HEK293T (cell line): ENCODE measurements around the gene SH3TC1.

Source experiments
- BHLHE40 ChIP-seq: fragments of 450-650 bp; IDR thresholded peaks from 2 replicates; pipeline ENCODE4 v1.6.1; 2016; ENCODE audit warnings: mild to moderate bottlenecking, moderate library complexity, borderline replicate concordance
- CTBP1 ChIP-seq: fragments of 450-650 bp; IDR thresholded peaks from 2 replicates; pipeline ENCODE4 v1.6.1; 2016; ENCODE audit warnings: borderline replicate concordance
- ELF4 ChIP-seq: fragments of 450-650 bp; IDR thresholded peaks from 2 replicates; pipeline ENCODE4 v1.6.1; 2017; ENCODE audit warnings: antibody characterized with exemption
- FOXA1 ChIP-seq: fragments of 450-650 bp; IDR thresholded peaks from 2 replicates; pipeline ENCODE4 v1.6.1; 2016; ENCODE audit warnings: mild to moderate bottlenecking
- FOXK2 ChIP-seq: fragments of 450-650 bp; IDR thresholded peaks from 2 replicates; pipeline ENCODE4 v1.6.1; 2016; ENCODE audit warnings: mild to moderate bottlenecking
- FOXM1 ChIP-seq: fragments of 450-650 bp; IDR thresholded peaks from 2 replicates; pipeline ENCODE4 v1.6.1; 2017; ENCODE audit warnings: mild to moderate bottlenecking, borderline replicate concordance
- HDGF ChIP-seq: fragments of 450-650 bp; IDR thresholded peaks from 2 replicates; pipeline ENCODE4 v1.6.1; 2017; ENCODE audit warnings: antibody characterized with exemption, borderline replicate concordance
- LEF1 ChIP-seq: fragments of 450-650 bp; IDR thresholded peaks from 2 replicates; pipeline ENCODE4 v1.6.1; 2017; ENCODE audit warnings: mild to moderate bottlenecking, borderline replicate concordance
- PKNOX1 ChIP-seq: fragments of 450-650 bp; IDR thresholded peaks from 2 replicates; pipeline ENCODE4 v1.6.1; 2016
- SP1 ChIP-seq: fragments of 450-650 bp; IDR thresholded peaks from 2 replicates; pipeline ENCODE4 v1.6.1; 2017
- SUZ12 ChIP-seq: fragments of 450-650 bp; IDR thresholded peaks from 2 replicates; pipeline ENCODE4 v1.6.1; 2016; ENCODE audit warnings: mild to moderate bottlenecking

- TF ChIP-seq CTBP1 (no peak), LEF1 (peak; percentile 52; the same call in 1 of the 2 replicates), PKNOX1 (no peak), HDGF (no peak), FOXA1 (no peak), SUZ12 (no peak), ELF4 (no peak), SP1 (no peak), BHLHE40 (no peak), FOXM1 (no peak), FOXK2 (no peak)
Measured at GRCh38 chr4:8157944-8158709, 41.0 kb upstream of the SH3TC1 start.
